Stimulated activated CD4-positive, alpha-beta T cell treated with anti-CD3 and anti-CD28 coated beads, Interleukin-1b, Interleukin-23, amount 100 ng/mL, for 1 hour (primary cell): ENCODE data around the gene LGALS3BP.

Source experiments
- DNase-seq, 2 donors: peaks; one replicate each; pipeline ENCODE4 v3.0.0-alpha.2; 2020; ENCODE audit warnings: low read depth in 2 of 2

The LGALS3BP gene

DNA sequence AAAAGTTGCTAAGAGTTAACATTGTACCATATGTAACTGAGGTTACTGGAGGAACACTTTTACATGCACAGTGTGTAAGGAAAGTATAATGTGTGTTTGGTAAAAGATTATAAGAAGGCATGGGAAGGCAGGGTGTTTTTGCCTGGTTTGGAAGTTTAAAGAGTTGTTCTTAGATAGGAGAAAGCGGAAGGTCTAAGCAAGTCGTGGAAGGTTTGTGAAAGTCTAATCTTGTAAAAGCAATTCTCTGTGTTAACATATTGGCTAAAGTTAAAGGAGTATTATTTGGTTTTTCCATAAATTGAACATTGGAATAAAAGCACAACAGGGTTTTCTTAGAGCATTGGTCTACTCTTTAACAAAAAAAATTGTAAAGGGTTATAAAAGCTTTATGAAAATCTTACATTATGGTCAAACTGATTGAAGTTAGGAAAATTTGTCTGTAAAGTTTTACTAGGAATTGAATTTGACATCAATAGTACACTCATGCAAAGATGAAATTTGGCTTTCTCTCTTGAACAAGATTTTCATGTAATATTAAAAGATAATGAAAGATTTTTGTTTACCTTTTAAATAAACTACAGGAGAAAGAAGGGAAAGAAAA, 34.5 kb upstream of the LGALS3BP start:
- no peak for DNase-seq

DNA sequence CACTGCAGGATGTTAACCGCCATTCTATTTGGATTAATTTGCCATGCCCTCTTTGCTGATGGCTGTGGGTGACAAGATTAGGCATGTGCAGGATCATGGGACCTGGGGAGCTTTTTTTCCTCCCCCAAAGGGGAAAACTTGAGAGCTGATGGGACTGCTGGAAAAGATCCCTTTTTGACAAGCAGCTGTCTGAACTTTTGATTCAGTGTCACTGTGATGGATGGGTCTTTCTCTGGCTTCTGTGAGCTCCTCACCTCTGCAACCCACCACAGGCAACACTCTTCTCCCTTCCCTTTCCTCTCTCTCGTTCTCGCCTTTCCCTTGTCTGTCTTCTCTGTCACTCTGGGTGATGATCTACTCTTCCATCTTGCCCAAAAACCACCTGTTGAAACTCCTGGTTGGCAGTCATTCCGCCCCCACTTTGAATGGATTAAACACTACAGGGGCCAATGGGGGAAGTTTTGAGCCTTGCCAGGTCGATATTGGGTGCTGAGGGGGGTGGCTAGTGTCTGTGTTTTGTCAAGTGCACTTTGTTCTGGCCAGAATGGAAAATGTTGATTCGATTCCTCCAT, 32.9 kb upstream of the LGALS3BP start:
- no peak for DNase-seq

DNA sequence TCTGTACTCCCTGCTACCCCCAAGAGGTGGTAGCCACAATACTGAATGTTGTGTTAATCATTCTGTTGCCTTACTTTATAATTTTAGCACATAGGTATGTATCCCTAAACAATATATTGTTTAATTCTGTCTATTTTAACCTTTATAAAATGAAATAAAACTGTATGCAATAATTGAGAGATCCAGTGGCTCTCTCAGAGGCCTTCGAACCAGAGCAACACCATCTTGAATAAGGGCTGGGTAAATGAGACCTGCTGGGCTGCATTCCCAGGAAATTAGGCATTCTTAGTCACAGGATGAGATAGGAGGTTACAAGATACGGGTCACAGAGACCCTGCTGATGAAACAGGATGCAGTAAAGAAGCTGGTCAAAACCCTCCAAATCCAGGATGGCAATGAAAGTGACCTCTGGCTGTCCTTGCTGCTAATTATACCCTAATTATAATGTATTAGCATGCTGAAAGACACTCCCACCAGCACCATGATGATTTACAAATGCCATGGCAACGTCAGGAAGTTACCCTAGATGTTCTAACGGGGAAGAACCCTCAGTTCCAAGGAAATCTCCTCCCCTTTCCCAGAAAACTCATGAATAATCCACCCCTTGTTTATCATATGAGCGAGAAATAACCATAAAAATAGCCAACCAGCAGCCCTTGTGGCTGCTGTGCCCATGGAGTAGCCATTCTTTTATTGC, 31.9 kb upstream of the LGALS3BP start:
- DNase-seq: no peak

DNA sequence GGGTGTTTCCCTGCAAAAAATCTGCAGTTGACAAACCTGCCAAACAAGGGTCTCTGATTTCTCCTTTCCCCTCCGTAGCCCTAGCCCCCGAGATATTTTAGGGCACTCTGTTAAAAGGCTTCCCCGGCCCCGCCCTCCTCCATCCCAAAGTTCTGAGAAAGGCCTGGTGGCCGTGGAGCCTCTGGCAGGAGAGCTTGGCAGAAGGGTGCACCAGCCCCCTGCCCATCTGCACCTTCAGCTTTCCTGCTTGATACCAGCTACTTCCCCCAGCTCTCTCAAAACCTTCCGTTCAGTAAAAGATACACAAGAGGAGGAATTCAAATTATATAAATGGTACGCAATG, 30.6 kb upstream of the LGALS3BP start:
- DNase-seq: no peak

DNA sequence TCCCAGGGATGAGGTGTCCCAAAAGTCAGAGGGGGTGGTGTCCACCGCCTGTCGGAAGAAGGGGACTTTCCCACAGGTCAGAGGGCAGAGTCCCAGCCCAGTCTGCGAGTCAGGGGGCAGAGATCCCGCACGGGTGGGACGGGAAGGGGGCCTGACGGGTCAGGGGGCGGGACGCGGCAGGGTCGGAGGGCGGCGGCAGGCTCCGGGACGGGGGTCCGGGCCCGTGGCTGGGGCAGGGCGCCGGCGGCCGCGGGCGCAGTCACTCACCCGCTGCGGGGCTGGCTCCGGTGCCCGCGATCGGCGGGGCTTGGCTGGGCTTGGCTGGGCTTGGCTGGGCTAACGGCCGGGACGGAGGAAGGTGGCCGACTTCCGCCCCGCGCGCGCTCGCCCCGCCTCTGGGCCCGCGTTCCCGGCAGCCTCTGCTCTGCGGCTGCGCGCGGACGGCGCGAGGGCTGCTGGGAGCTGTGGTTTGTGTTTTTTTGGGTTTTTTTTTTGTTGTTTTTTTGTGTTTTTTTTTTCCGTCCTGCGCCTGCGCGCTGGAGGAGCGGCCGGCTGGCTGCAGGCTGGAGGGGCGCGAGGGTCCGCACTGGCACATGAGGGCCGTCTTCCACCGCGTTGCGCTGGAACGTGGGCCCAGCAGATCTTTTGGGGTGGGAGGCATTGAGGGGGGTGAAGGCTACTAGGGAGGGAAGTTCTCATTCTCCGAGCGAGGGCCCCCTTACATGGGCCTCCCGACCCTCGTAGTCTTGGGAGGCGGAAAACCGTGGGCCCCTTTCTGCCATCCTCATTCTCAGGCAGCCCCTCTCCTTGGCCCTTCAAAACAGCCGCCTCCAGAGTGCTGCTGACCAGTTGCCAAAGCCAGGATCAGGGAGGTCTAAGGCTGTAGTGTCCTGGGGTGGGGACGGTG, 29.9 kb upstream of the LGALS3BP start, which contains the start of gene CANT1:
TSS of gene CANT1 (minus strand) at position 368 of the 907 bp plus-strand sequence. CDS start 12,142 bp downstream, outside the sequence.
- peak; percentile 60 to 61 for DNase-seq

DNA sequence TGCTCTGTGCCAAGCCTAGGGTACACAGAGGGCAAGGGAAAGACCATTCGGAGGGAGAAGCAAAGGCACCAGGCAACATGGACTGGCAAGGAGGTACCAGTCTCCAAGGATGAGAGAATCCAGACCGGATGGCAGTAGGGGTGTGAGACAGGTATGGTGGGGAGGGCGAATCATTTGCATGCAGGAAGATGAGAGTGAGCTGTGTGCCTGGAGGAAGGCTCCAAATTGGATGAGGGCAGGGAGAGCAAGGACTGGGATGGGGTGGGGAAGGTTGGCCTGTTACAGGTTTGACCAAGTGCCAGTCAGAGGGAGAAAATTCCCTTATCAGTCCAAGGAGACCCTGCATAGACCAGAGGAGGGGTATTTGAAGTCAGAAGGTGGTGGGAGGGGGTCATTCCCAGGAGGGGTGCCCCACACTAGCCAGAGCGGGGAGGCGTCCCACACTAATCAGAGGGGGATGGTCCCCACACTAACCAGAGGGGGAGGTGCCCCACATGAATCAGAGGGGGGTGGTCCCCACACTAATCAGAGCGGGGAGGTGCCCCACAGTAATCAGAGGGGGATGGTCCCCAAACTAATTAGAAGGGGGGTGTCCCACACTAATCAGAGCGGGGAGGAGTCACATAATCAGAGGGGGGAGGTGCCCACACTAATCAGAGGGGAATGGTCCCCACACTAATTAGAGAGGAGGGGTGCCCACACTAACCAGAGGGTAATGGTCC, 29.1 kb upstream of the LGALS3BP start:
- DNase-seq: no peak

DNA sequence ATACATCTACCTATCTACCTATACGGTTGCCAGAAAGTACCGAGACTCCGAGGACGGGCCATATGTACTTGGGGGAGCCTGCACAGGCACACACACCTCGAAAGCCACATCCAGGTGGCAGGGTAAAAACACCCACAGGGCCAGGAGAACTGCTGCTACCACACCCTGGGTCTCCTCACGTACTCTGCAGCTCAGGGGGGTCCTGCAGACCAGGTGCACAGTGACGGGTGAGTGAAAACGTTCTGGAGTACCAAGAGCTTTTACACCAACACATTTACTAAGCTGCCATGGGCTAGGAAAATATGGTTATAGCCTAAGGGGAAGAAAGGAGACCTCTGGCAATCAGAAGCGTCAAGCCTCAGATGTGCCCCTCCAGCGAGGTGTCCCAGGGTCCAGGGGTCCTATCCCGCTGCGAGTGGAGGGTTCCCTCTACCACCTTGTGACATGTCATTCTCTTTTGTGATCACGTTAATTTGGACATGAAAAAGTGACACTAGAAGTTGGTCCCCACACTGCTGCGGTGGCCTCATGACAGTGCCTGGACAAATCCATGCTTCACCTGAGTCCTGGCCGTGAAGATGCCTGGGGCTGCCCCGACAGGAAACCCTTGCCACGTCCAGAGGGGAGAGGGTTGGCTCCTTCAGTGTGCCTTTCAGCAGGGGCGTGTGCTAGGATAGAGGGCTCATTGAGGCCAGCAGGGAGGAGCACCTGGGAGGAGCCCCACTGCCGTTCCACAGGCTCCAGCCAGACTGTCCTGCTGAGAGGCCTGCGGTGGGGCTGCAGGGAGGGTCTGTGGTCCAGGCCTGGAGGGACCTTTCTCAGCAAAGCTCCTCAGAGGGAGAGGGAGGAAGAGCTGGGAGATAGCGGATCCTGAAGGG, 28.0 kb upstream of the LGALS3BP start:
- DNase-seq: no peak

DNA sequence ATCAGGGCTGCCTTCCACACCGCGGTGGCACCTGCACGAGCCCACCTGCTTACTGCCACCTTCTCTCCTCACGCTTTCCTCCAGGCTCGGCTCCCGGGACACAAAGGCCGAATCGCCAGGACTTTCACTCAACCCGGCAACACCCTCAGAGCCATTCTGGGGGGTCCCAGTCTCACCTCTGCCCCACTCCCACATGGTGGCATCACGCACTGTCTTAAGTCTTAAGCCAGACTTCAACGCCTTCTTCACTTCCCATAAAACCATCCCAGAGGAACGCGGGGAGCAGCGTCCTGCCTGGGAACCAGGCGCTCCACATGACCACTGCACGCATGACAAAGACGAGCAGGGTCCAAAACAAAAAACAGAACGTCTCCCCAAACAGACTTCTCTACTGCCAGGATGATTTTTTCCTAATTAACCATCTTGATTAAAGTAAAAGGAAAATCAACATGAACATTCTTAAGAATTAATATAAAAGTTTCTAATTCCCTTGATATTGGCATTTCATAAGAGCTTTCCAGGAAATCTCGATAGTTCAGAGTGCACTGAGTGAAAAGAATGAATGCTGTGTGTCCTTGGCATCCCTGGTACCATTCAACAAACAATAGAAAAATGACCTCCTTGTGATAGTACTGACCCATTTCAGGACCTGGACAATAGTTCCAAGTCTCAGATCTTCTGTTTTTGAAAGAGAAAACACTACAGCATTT, 27.2 kb upstream of the LGALS3BP start:
- DNase-seq: no peak

DNA sequence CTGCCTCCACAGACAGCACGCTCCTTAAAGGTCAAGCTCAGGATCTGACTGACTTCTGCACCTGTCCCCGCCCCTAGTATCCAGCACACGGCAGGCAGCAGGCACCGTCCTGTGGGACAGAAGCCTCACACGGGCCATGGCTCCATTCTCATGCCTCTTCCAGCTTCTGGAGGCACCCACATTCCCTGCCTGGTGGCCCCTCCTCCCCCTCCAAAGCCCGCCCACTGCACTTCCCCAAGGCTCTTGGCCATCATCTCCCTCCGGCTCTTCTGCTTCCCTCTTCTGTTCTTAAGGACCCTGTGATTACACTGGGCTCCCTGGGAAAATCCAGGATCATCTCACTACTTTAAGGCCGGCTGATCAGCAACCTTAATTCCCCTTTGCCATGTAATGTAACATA, 26.3 kb upstream of the LGALS3BP start:
- no peak for DNase-seq

DNA sequence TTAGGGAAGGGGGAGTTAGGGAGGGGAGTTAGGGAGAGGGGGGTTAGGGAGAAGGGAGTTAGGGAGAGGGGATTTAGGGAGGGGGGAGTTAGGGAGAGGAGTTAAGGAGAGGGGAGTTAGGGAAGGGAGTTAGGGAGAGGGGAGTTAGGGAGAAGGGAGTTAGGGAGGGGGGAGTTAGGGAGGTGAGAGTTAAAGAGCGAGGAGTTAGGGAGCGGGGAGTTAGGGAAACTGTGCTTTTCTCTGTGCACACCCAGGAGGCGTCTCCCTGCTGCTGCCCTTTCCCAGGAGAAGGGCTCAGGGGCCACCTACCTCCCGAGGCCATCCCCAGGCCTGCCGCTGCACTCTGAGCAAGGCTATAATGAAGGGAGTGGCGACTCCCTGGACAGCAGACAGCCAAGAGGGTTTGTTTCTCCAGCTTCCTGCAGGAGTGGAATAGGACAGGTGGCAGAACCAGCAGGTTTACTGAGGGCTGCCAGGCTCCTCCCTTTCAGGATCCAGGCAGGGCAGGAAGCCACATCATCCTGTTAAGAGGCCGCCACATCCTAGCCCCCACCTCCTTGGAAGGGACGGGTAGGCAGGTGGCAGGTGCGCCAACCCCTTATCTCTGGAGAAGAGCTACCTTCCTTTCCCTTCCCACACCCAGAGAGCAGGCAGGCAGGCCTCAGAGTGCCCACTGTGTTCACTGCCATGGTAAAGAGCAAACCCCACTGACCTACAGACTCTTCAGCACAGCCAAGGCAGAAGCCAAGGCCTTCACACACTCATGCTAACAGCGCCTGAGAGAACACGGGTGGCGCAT, 25.5 kb upstream of the LGALS3BP start:
- no peak for DNase-seq

DNA sequence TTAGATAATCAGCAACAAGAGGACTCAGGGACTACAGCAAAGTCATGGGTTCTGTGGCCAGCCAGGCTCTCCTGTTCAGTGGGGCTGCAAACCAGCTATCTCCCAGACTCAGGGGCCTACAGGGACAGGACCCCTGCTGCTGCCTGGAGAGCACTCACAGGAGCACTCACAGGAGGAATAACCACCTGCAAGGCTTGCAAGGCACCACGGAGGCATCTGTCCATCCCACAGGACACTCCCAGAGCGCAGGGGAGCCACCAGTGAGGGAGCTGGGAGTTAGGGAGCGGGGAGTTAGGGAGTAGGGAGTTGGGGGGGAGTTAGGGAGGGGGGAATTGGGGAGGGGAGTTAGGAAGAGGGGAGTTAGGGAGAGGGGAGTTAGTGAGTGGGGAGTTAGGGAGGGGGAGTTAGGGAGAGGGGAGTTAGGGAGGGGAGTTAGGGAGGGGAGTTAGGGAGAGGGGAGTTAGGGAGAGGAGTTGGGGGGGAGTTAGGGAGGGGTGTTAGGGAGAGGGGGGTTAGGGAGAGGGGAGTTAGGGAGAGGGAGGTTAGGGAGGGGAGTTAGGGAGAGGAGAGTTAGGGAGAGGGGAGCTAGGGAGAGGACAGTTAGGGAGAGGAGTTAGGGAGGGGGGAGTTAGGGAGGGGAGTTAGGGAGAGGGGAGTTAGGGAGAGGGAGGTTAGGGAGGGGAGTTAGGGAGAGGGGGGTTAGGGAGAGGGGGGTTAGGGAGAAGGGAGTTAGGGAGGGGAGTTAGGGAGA, 24.1 kb upstream of the LGALS3BP start:
- DNase-seq: no peak

DNA sequence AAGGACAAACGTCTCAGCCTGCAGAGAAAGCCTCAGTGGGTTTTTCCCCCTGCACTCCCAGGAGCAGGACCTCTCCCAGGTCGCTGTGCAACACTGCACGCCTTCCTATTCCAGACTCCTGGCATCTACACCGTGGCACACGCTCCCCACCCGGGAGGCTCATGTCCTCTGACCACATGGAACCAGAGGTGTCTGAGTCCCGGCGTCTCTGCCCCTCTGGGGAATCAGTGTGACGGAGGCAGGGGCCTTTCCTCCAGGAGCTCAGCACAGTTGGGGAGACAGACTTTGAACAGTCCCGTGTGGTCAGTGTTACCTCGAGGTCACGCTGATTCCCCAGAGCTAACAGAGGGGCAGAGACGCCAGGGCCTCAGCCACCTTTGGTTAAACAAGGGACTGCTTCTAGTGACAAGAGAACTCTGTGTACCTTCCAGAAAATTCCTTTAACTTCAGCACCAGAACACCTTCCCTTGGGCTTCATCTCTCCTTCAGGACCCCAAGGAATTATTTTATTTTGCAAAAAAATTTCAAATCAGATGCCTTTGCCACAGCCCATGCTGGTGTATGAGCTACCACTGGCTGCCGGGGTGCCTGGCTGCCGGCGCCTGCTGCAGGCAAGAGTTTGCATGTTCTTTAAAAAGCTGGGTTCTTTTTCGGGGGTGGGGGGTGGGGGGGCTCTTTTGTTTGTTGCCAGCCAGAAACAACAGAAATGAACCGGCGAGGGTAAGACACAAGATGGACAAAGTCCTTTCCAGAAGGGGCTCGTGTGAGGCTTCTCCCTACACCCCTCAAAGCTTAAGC, 23.3 kb upstream of the LGALS3BP start:
- no peak for DNase-seq

DNA sequence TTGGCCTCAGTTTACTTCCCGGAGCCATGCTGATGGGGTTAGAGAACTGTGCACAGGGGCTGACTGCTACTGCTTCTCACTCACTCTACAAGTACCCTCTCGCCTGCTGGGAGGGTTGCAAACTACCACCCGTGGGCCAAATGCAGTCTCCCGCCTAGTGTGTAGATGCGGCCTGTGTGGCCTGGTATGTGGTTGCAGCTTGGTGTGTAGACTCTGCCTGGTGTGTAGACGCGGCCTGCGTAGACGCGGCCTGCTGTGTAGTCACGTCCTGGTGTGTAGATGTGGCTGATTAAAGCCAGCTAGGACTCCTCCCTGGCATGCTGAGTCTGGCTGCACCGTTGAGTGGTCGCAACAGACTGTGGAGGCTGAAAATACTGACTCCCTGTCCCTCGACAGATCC, 22.6 kb upstream of the LGALS3BP start:
- no peak for DNase-seq

DNA sequence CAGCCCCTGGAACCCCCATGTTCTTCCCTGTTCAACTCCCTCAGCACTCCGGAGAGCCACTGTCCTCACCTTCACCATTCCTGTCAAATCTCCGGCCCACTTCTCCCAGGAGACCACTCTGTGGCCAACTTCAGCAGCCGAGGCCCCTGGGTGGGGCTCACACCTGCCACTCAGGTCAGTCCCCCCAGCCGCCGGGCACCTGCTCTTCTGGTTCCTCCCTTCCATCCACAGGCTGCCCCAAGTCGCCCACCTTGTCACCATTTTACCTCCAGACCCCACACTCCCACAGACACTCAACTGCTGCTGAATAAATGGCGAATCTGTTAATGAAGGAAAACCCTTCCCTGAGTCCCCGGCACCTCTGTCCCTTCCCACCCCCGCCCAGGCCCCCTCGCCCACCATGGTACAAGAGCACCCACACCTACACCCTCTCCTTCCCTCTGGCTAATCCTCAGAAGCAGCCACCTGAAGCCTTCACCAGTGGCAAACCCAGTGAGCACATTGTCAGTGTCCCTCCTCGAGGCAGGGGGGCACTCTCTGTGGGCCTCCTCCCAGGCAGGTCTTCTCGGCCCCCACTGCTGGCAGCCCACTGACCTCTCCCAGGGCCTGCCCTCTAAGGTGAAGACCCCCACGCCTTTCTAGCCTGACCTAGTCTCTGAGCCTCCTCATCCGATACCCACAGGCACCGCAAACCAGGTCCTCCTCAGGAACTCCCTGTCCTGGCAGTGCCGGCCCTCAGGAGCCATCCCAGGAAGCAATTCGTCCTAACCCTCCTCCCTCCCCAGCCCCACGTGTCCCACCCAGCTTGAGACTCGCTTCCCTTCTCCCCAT, 21.7 kb upstream of the LGALS3BP start:
- DNase-seq: no peak

DNA sequence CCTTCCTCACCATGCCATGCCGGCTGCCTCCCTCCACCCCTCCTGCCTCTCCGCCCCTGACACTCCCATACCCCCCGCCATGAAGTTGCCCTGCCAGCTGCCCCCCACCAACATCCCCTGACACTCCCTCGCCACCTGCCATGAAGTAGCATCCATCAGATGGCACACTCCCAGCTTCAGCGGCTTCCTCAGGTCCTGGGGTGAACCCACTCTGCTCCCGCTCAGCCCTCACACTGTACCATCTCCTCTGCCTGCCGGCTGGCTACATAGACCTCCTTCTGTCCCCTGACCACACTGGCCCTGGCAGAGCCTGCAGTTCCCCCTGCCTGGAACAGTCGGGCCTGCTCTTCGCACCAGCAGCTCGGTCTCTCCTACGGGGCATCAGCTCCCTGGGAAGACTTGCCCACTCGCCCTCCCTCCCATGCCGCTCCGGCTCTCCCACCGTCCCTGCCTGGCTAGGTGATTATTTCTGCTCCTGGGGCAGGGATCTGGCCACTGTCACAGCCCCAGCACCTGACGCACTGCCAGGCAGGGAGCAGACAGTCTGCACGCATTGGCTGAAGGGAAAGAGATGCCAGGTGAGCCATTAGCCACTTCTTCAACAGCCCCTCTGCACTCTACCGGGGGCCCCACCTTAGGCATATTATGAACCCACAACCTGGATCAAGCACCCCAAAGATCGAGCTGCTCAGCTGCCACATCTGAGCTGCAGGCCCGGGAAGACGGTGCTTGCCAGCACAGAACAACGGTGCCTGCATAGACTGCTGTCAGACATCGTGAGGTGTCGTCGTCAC, 20.9 kb upstream of the LGALS3BP start:
- no peak for DNase-seq

DNA sequence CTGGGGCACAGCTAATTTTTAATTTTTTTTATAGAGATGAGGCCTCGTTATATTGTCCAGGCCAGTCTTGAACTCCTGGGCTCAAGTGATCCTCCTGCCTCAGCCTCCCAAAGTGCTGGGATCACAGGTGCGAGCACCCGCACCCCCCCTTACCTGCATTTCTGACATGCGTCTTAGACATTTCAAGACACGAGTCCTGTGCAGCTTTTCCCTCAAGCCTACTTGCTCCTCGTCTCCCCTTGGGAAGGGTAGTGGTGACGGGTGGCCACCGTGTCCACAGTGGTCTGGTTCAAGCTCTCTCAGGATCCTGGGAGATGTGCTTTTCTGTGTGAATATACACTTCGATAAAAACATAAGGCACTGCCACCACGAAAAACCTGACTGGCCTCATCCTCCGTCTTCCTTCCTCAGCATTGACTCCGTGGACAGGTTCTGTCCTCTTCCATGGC, 20.2 kb upstream of the LGALS3BP start:
- DNase-seq: no peak
